Gastroesophageal sphincter (tissue), 4 donors: ENCODE measurements around the gene CSGALNACT2. TPM values are rescaled to one million over a fixed set of nuclear protein-coding genes. Genes with fewer than 3 reads are reported as not detected.

ENCODE experiments used
- ATAC-seq: fragments of 150-250 bp; one replicate; pipeline ENCODE4 v1.9.1; 2016; ENCODE audit warnings: mild to moderate bottlenecking, moderate library complexity
- H3K27ac ChIP-seq, 4 donors: fragments of 200-600 bp; sonication (generic) in 3 of 4; 1 replicate in 3 of 4; 2 replicates in 1 of 4; pipeline ENCODE4 v1.5.1; 2016 to 2019
- H3K27me3 ChIP-seq: fragments of 200-600 bp; sonication (generic); one replicate; pipeline ENCODE4 v1.5.1; 2019
- H3K36me3 ChIP-seq, 2 donors: fragments of 200-600 bp; sonication (generic); one replicate each; pipeline ENCODE4 v1.5.1; 2019; ENCODE audit warnings: control low read depth in 1 of 2
- H3K4me1 ChIP-seq, 3 donors: fragments of 200-600 bp; sonication (generic); 1 replicate in 2 of 3; 2 replicates in 1 of 3; pipeline ENCODE4 v1.5.1; 2016 to 2019; ENCODE audit warnings: control low read depth in 2 of 3
- H3K4me3 ChIP-seq, 2 donors: fragments of 200-600 bp; sonication (generic); one replicate each; pipeline ENCODE4 v1.5.1; 2019; ENCODE audit warnings: mild to moderate bottlenecking in 1 of 2, moderate library complexity in 1 of 2
- H3K9me3 ChIP-seq, 3 donors: fragments of 200-600 bp; sonication (generic); one replicate each; pipeline ENCODE4 v1.5.1; 2017 to 2019; ENCODE audit warnings: control low read depth in 2 of 3
- EP300 ChIP-seq: sonication (generic); formaldehyde crosslinking; IDR thresholded peaks from one replicate; pipeline ENCODE4 v1.6.1; 2017; ENCODE audit warnings: antibody characterized with exemption, mild to moderate bottlenecking
- POLR2A ChIP-seq, 2 donors: fragments of 450-650 bp; IDR thresholded peaks; one replicate each; pipeline ENCODE4 v1.6.1; 2017; ENCODE audit warnings: antibody characterized with exemption in 2 of 2, mild to moderate bottlenecking in 2 of 2, moderate library complexity in 1 of 2
- POLR2AphosphoS5 ChIP-seq: sonication (generic); formaldehyde crosslinking; IDR thresholded peaks from one replicate; pipeline ENCODE4 v1.6.1; 2017; ENCODE audit warnings: antibody characterized with exemption
- WGBS, 2 donors: methylation state at CpG; one replicate each; pipeline ENCODE4 v1.1.5; 2018; ENCODE audit warnings: low coverage in 1 of 2; 5-methylcytosine and 5-hydroxymethylcytosine counted together
- total RNA-seq, 4 donors: library from RNA; depleted of rRNA; stranded (reverse); fragments of >200 nt; gene quantifications; one replicate each; pipeline ENCODE4 v1.1.0, GENCODE V29; 2016
- TF ChIP-seq, protein P1 (sequence below), 4 experiments: fragments of 200-600 bp in 2 of 4; fragments of 450-650 bp in 2 of 4; sonication (generic) in 1 of 4; IDR thresholded peaks; one replicate each; pipeline ENCODE4 v1.5.1; 2017 to 2019; ENCODE audit warnings: antibody characterized with exemption in 4 of 4, mild to moderate bottlenecking in 2 of 4, moderate library complexity in 2 of 4

Gene CSGALNACT2
- total RNA-seq, 4 donors from 2014 or later = 28.4 to 37.4 (median 32.7) TPM

GRCh38 chr10:43160046-43160920 is 22.0 kb downstream of the CSGALNACT2 start:
- H3K27me3 ChIP-seq = no peaks in the 10 kb centered on the region
- no peaks in the 10 kb centered on the region for H3K9me3 ChIP-seq
- TF ChIP-seq, protein P1, sequence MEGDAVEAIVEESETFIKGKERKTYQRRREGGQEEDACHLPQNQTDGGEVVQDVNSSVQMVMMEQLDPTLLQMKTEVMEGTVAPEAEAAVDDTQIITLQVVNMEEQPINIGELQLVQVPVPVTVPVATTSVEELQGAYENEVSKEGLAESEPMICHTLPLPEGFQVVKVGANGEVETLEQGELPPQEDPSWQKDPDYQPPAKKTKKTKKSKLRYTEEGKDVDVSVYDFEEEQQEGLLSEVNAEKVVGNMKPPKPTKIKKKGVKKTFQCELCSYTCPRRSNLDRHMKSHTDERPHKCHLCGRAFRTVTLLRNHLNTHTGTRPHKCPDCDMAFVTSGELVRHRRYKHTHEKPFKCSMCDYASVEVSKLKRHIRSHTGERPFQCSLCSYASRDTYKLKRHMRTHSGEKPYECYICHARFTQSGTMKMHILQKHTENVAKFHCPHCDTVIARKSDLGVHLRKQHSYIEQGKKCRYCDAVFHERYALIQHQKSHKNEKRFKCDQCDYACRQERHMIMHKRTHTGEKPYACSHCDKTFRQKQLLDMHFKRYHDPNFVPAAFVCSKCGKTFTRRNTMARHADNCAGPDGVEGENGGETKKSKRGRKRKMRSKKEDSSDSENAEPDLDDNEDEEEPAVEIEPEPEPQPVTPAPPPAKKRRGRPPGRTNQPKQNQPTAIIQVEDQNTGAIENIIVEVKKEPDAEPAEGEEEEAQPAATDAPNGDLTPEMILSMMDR (IDR thresholded peaks at IDR 0.05) = no peak
- peak; percentile 69 for TF ChIP-seq POLR2AphosphoS5
- peaks cover 0 to 36% (median 12%) of the 10 kb centered on the region in 3 donors for H3K4me1 ChIP-seq
- WGBS, 2 donors = 33 to 50% methylated on average over 1 of the region's 1 CpG
- H3K27ac ChIP-seq = peak overlapping the region in 2 of 4 donors; percentile 6 to 15
- H3K36me3 ChIP-seq = peaks cover 0 to 27% of the 10 kb centered on the region in 2 donors
- ATAC-seq = no peak
- H3K4me3 ChIP-seq = no peak overlapping the region

- Histone ChIP-seq H3K4me1 (peaks cover 0 to 34% (median 12%) of the 10 kb centered on the region in 3 donors), H3K9me3 (no peaks in the 10 kb centered on the region), H3K36me3 (peaks cover 0 to 27% of the 10 kb centered on the region in 2 donors), H3K4me3 (no peak overlapping the region), H3K27me3 (no peaks in the 10 kb centered on the region), H3K27ac (no peak overlapping the region)
- TF ChIP-seq, protein P1 (IDR thresholded peaks at IDR 0.05) = no peak
- TF ChIP-seq POLR2A (IDR thresholded peaks at IDR 0.05) (no peak), POLR2AphosphoS5 (no peak), EP300 (no peak)
- 79 to 88% methylated on average over 2 of the region's 2 CpGs for WGBS, 2 donors
- ATAC-seq = no peak
These were observed 22.6 kb downstream of the CSGALNACT2 start for GRCh38 chr10:43160921-43161255.

- Histone ChIP-seq H3K4me1 (peaks cover 0 to 20% (median 8%) of the 10 kb centered on the region in 3 donors), H3K36me3 (peaks cover 0 to 33% of the 10 kb centered on the region in 2 donors), H3K9me3 (no peaks in the 10 kb centered on the region), H3K27ac (no peak overlapping the region), H3K4me3 (no peak overlapping the region), H3K27me3 (no peaks in the 10 kb centered on the region)
- 92% methylated on average over 1 of the region's 1 CpG; no CpG with 5 or more reads in 1 of the 2 donors for WGBS, 2 donors
- TF ChIP-seq, protein P1 (IDR thresholded peaks at IDR 0.05) = no peak
- TF ChIP-seq EP300 (no peak), POLR2AphosphoS5 (no peak), POLR2A (IDR thresholded peaks at IDR 0.05) (no peak)
- ATAC-seq = no peak
These were observed 24.4 kb downstream of the CSGALNACT2 start for GRCh38 chr10:43162604-43163003.

- no peaks in the 10 kb centered on the region for H3K27me3 ChIP-seq
- ATAC-seq = no peak
- H3K36me3 ChIP-seq = peaks cover 0 to 60% of the 10 kb centered on the region in 2 donors
- H3K9me3 ChIP-seq = no peaks in the 10 kb centered on the region
- H3K4me3 ChIP-seq = no peak overlapping the region
- 64 to 70% methylated on average over 6 of the region's 6 CpGs for WGBS, 2 donors
- H3K4me1 ChIP-seq = peaks cover 0 to 2% (median 0%) of the 10 kb centered on the region in 3 donors
- no peak overlapping the region for H3K27ac ChIP-seq
- TF ChIP-seq EP300 = no peak
- TF ChIP-seq, protein P1 (IDR thresholded peaks at IDR 0.05) = no peak
- no peak for TF ChIP-seq POLR2AphosphoS5
- no peak for TF ChIP-seq POLR2A (IDR thresholded peaks at IDR 0.05)
These were observed 28.1 kb downstream of the CSGALNACT2 start for GRCh38 chr10:43166207-43166879.
